CD14-positive monocyte (primary cell): ENCODE results near the gene SRA1. TPM values are rescaled to one million over a fixed set of nuclear protein-coding genes. Genes with fewer than 3 reads are reported as not detected.

Experiments used
- DNase-seq, 3 donors: peaks; one replicate each; pipeline ENCODE4 v3.0.0-alpha.2; 2011 to 2022
- H2AFZ ChIP-seq: 2 replicates; pipeline ENCODE4 v1.6.0; 2012; ENCODE audit warnings: mild to moderate bottlenecking, low read depth, low read length, inconsistent platforms; ENCODE audit not compliant: insufficient read depth, poor library complexity, severe bottlenecking
- H3K27ac ChIP-seq, 2 donors: 1 replicate in 1 of 2; 2 replicates in 1 of 2; pipeline ENCODE4 v1.5.1; 2012 to 2013; ENCODE audit warnings: low read length in 2 of 2, control low read depth in 1 of 2, inconsistent platforms in 1 of 2, low read depth in 1 of 2, mild to moderate bottlenecking in 1 of 2
- H3K27me3 ChIP-seq, 2 donors: one replicate each; pipeline versions ENCODE4 v1.6.0 to v1.6.1; 2011 to 2013; ENCODE audit warnings: low read length in 2 of 2; ENCODE audit not compliant: control insufficient read depth in 2 of 2, insufficient read depth in 2 of 2
- H3K36me3 ChIP-seq, 2 donors: replicated peaks in 1 of 2; 1 replicate in 1 of 2; 2 replicates in 1 of 2; pipeline versions ENCODE4 v1.5.1 to v1.6.1; 2012 to 2013; ENCODE audit warnings: low read length in 2 of 2, control low read depth in 1 of 2, inconsistent platforms in 1 of 2, mild to moderate bottlenecking in 1 of 2; ENCODE audit not compliant: insufficient read depth in 2 of 2, control insufficient read depth in 1 of 2
- H3K4me1 ChIP-seq, 2 donors: 1 replicate in 1 of 2; 2 replicates in 1 of 2; pipeline versions ENCODE4 v1.5.1 to v1.6.1; 2012 to 2013; ENCODE audit warnings: low read length in 2 of 2, control low read depth in 1 of 2, inconsistent platforms in 1 of 2, mild to moderate bottlenecking in 1 of 2, moderate library complexity in 1 of 2; ENCODE audit not compliant: insufficient read depth in 2 of 2, control insufficient read depth in 1 of 2
- H3K4me2 ChIP-seq: replicated peaks from 2 replicates; pipeline ENCODE3; 2012; ENCODE audit warnings: low read length, moderate library complexity, mild to moderate bottlenecking; ENCODE audit not compliant: poor library complexity, severe bottlenecking; ENCODE audit errors: extremely low read depth
- H3K4me3 ChIP-seq, 3 experiments: fragments of 200-600 bp in 1 of 3; sonication (generic) in 1 of 3; replicated peaks in 1 of 3; 1 replicate in 2 of 3; 2 replicates in 1 of 3; pipeline ENCODE4 v1.5.1; 2011 to 2013; ENCODE audit warnings: low read length in 3 of 3, mild to moderate bottlenecking in 3 of 3, control low read depth in 2 of 3, low read depth in 2 of 3, inconsistent platforms in 1 of 3, moderate library complexity in 1 of 3
- H3K79me2 ChIP-seq: 2 replicates; pipeline ENCODE4 v1.6.0; 2012; ENCODE audit warnings: mild to moderate bottlenecking, control low read depth, inconsistent platforms, low read length, moderate library complexity; ENCODE audit not compliant: insufficient read depth
- H3K9ac ChIP-seq: 2 replicates; pipeline ENCODE4 v1.6.0; 2017; ENCODE audit warnings: low read length, mild to moderate bottlenecking; ENCODE audit not compliant: insufficient read depth, poor library complexity, severe bottlenecking
- H3K9me3 ChIP-seq, 2 donors: replicated peaks in 1 of 2; 1 replicate in 1 of 2; 2 replicates in 1 of 2; pipeline versions ENCODE4 v1.5.1 to v1.6.1; 2012 to 2013; ENCODE audit warnings: low read length in 2 of 2, control low read depth in 1 of 2; ENCODE audit not compliant: control insufficient read depth in 1 of 2, insufficient read depth in 1 of 2
- H4K20me1 ChIP-seq: 2 replicates; pipeline ENCODE4 v1.6.0; 2012; ENCODE audit warnings: mild to moderate bottlenecking, low read length, control low read depth, moderate library complexity; ENCODE audit not compliant: insufficient read depth
- H3K27ac Mint-ChIP-seq, 7 donors: one replicate each; pipeline ENCODE4 v1.8.0; 2020; ENCODE audit warnings: mild to moderate bottlenecking in 7 of 7, mixed read lengths in 7 of 7, moderate library complexity in 6 of 7, inconsistent platforms in 2 of 7
- H3K27me3 Mint-ChIP-seq, 3 donors: one replicate each; pipeline ENCODE4 v1.8.0; 2021 to 2022; ENCODE audit warnings: low read depth in 3 of 3, mild to moderate bottlenecking in 3 of 3, mixed read lengths in 3 of 3, moderate library complexity in 3 of 3, inconsistent platforms in 1 of 3
- H3K36me3 Mint-ChIP-seq, 2 donors: one replicate each; pipeline ENCODE4 v1.8.0; 2020; ENCODE audit warnings: mixed read lengths in 2 of 2, inconsistent platforms in 1 of 2, mild to moderate bottlenecking in 1 of 2
- H3K4me1 Mint-ChIP-seq: one replicate; pipeline ENCODE4 v1.8.0; 2020; ENCODE audit warnings: mild to moderate bottlenecking, mixed read lengths
- H3K4me3 Mint-ChIP-seq, 2 donors: one replicate each; pipeline ENCODE4 v1.8.0; 2020; ENCODE audit warnings: mild to moderate bottlenecking in 2 of 2, mixed read lengths in 2 of 2, moderate library complexity in 1 of 2
- H3K9me3 Mint-ChIP-seq, 7 donors: one replicate each; pipeline ENCODE4 v1.8.0; 2020 to 2022; ENCODE audit warnings: mixed read lengths in 7 of 7, mild to moderate bottlenecking in 6 of 7, moderate library complexity in 6 of 7, inconsistent platforms in 2 of 7
- CTCF ChIP-seq: fragments of 200-600 bp; IDR thresholded peaks from one replicate; pipeline ENCODE4 v1.8.0; 2022; ENCODE audit warnings: antibody characterized with exemption, mild to moderate bottlenecking
- WGBS: methylation state at CpG from one replicate; pipeline ENCODE4 v1.1.5; 2013; ENCODE audit warnings: missing lambda C conversion rate; ENCODE audit not compliant: insufficient coverage; 5-methylcytosine and 5-hydroxymethylcytosine counted together
- intact Hi-C, 2 donors: fragments of 100-400 bp; cut with micrococcal nuclease; formaldehyde crosslinking; loops; one replicate each; pipeline versions ENCODE4 v1.15.0 to v1.15.1; 2023
- polyA plus RNA-seq, 3 donors: library from polyadenylated mRNA; depleted of rRNA in 1 of 3; unstranded in 2 of 3; stranded (reverse) in 1 of 3; fragments of 300-500 nt in 2 of 3; fragments of >200 nt in 1 of 3; fragmentation: Illumina TruSeq in 2 of 3; gene quantifications; 1 replicate in 2 of 3; 2 replicates in 1 of 3; pipeline ENCODE4 v1.2.3, GENCODE V29; 2012 to 2021

The SRA1 gene
- polyA plus RNA-seq, 3 donors, result 72.4 to 97.2 (median 80.8) TPM

GRCh38 chr5:140576776-140577201 lies 19.5 kb upstream of the SRA1 start:
- Mint-ChIP-seq H3K27ac (peak overlapping the region; percentile 73 to 87 (median 82)), H3K27me3 (peaks cover 0 to 2% (median 0%) of the 10 kb centered on the region in 3 donors), H3K4me1 (peaks cover 45% of the 10 kb centered on the region), H3K9me3 (no peaks in the 10 kb centered on the region), H3K36me3 (peaks cover 54 to 79% of the 10 kb centered on the region in 2 donors), H3K4me3 (no peak overlapping the region)
- intact Hi-C loops, result loop anchor here in 1 of 2 donors (2.0 to 5.0 kb wide), 2 partner anchors 36 to 58 kb away; no protein-coding TSS in a partner anchor
- Histone ChIP-seq H3K9me3 (no peaks in the 10 kb centered on the region), H2AFZ (peak overlapping the region; percentile 57), H3K4me1 (peaks cover 23 to 48% of the 10 kb centered on the region in 2 donors), H3K4me2 (peak overlapping the region; percentile 4), H3K4me3 (peak overlapping the region in 1 of 3 experiments; percentile 25), H3K9ac (no peak overlapping the region), H3K79me2 (peaks cover 29% of the 10 kb centered on the region), H3K36me3 (peaks cover 5 to 45% of the 10 kb centered on the region in 2 donors), H3K27me3 (no peaks in the 10 kb centered on the region), H3K27ac (peak overlapping the region in 1 of 2 donors; percentile 70), H4K20me1 (no peaks in the 10 kb centered on the region)
- no peak for TF ChIP-seq CTCF
- no CpG with 5 or more reads among the region's 2 CpGs for WGBS
- peak in 2 of 3 donors; percentile 43 to 56 for DNase-seq

- H4K20me1 ChIP-seq, result no peaks in the 10 kb centered on the region
- no peak overlapping the region for H3K4me2 ChIP-seq
- peak; percentile 71 to 82 (median 71) for DNase-seq
- H3K36me3 ChIP-seq, result peaks cover 10 to 57% of the 10 kb centered on the region in 2 donors
- peak overlapping the region in 1 of 2 donors; percentile 39 for H3K27ac ChIP-seq
- peaks cover 48 to 79% of the 10 kb centered on the region in 2 donors for H3K36me3 Mint-ChIP-seq
- H3K9me3 ChIP-seq, result no peaks in the 10 kb centered on the region
- peaks cover 35% of the 10 kb centered on the region for H3K4me1 Mint-ChIP-seq
- intact Hi-C loops, result loop anchor here (2.0 to 5.0 kb wide), 2 partner anchors 37 to 59 kb away; no protein-coding TSS in a partner anchor
- TF ChIP-seq CTCF, result peak; percentile 84
- WGBS, result 80% methylated on average over 1 of the region's 8 CpGs
- peaks cover 25% of the 10 kb centered on the region for H3K79me2 ChIP-seq
- no peaks in the 10 kb centered on the region for H3K9me3 Mint-ChIP-seq
- peaks cover 0 to 2% (median 2%) of the 10 kb centered on the region in 3 donors for H3K27me3 Mint-ChIP-seq
- no peak overlapping the region for H2AFZ ChIP-seq
- peaks cover 22 to 42% of the 10 kb centered on the region in 2 donors for H3K4me1 ChIP-seq
- H3K9ac ChIP-seq, result no peak overlapping the region
- no peak overlapping the region for H3K4me3 Mint-ChIP-seq
- H3K27ac Mint-ChIP-seq, result peak overlapping the region in 6 of 7 donors; percentile 14 to 87 (median 66)
- H3K4me3 ChIP-seq, result no peak overlapping the region
- no peaks in the 10 kb centered on the region for H3K27me3 ChIP-seq
These were observed 18.0 kb upstream of the SRA1 start for GRCh38 chr5:140575309-140575708.
